Dermis blood vessel endothelial cell (primary cell): ENCODE measurements around the gene ZNF470. TPM values are rescaled to one million over a fixed set of nuclear protein-coding genes. Genes with fewer than 3 reads are reported as not detected.
A peak's percentile ranks its signal among the peaks of the same experiment; 100 is the strongest.

Experiments used
- DNase-seq: peaks from one replicate; pipeline ENCODE4 v3.0.0; 2010
- total RNA-seq: library from RNA; depleted of rRNA; stranded (reverse); fragments of >200 nt; gene quantifications from 2 replicates; pipeline ENCODE4 v1.2.3, GENCODE V29; 2014

Gene ZNF470
- total RNA-seq, 1 donor from 2014 or later = 4.1 TPM

DNA sequence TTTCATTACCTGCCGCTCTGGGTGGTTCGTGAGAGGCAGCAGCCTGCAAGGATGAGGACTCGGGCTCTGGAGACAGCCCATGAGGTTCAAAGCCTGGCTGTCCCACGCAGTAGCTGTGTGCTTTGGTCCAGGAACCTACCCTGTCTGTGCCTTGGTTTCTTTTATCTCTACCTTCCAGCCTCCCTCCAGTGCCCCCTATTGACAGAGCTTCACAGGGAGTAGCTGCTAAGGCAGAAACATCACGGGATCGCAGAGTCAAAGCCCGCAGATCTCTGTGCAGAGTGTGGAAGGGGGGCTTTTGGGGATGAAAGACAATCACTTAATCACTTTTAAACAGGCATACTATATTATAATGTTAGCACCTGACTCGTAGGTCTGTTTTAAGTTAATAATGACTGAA lies 44.0 kb downstream of the ZNF470 start:
- no peak for DNase-seq

- no peak for DNase-seq
These were observed 45.5 kb downstream of the ZNF470 start for GRCh38 chr19:56612737-56613136.

DNA sequence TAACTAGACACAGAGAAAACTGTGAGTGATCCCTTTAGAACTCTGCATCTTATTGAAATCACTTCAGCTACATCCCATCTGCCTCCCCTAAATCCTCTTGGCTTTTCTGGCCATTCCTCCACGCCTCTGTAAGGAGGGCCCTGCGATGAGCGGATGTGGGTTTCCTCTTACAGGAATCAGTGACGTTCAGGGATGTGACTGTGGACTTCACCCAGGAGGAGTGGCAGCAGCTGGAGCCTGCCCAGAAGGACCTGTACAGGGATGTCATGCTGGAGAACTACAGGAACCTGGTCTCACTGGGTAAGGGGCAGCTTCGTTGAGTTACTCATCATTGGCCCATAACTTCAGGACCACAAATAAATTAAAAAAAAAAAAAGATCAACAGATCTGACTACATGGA lies 46.4 kb downstream of the ZNF470 start:
- DNase-seq = peak; percentile 12

GRCh38 chr19:56617531-56617930 lies 50.3 kb downstream of the ZNF470 start:
- DNase-seq = no peak

GRCh38 chr19:56619121-56619520 lies 51.9 kb downstream of the ZNF470 start:
- no peak for DNase-seq

DNA sequence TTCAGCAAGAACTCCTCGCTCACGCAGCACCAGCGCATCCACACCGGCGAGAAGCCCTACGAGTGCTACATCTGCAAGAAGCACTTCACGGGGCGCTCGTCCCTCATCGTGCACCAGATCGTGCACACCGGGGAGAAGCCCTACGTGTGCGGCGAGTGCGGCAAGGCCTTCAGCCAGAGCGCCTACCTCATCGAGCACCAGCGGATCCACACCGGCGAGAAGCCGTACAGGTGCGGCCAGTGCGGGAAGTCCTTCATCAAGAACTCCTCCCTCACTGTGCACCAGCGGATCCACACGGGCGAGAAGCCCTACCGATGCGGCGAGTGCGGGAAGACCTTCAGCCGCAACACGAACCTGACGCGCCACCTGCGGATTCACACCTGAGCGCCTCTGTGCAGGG lies 55.1 kb downstream of the ZNF470 start:
- no peak for DNase-seq

DNA sequence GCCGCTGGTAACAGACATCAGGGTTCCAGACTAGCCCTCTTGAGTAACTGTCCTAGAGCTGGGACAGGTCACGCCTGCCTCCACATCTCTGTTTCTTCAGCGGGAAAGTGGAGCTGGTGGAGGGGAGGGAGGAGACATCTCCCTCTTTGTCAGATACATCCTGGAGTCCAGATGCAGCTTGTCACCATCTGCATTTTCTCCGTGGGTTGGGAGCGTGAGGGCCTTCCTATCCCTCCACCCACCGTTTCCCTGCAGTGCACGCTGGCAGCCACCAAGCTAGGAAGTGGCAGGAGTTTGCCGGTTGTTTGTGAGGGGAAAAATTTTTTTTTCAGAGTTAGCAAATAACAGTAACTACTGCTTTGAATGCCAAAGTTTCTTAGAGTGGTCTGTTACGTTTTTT lies 55.7 kb downstream of the ZNF470 start:
- no peak for DNase-seq

- DNase-seq = no peak
These were observed 58.4 kb downstream of the ZNF470 start for GRCh38 chr19:56625708-56626107.

GRCh38 chr19:56633021-56633420 lies 65.8 kb downstream of the ZNF470 start:
- DNase-seq = no peak

DNA sequence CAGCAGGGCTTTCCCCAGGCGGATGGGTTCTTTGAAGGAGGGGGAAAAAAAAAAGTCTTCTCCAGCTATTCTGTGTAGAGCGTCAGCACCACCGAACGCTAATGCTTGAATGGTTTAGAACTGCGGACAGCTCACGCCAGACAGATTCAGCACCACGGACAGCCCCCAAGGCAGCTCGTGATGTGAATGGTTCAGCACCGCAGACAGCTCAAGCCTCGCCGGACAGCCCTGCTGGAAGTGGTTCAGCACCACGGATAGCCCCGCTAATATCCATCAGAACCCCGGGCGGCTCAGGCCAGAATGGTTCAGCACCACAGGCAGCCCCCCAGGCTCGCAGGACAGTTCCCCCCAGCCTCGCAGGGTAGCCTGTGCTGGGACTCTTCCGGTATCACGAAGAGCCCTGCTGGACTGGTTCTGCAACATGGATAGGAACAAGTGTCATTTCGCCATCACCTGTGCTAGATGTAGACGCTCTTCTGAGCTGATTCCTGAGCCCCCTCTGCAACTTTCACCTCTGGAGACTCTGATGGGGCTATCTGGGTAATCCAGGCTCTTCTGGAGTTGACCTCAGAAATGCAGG lies 70.8 kb downstream of the ZNF470 start:
- DNase-seq = peak; percentile 87

Other genes starting within 250 kb of the ZNF470 start
- 2.2 and 2.5 TPM in 2 replicates for gene ZNF582, start 173.9 kb upstream of the ZNF470 start, total RNA-seq
- 4.0 and 6.6 TPM in 2 replicates for gene ZNF583, start 163.1 kb upstream of the ZNF470 start, total RNA-seq
- gene ZNF667, start 90.1 kb upstream of the ZNF470 start, total RNA-seq = 2.7 and 3.1 TPM in 2 replicates
- 2.4 and 3.2 TPM in 2 replicates for gene ZNF471, start 59.6 kb upstream of the ZNF470 start, total RNA-seq
- gene ZFP28, start 28.5 kb upstream of the ZNF470 start, total RNA-seq = 8.0 and 8.1 TPM in 2 replicates
- 14.7 and 19.1 TPM in 2 replicates for gene ZNF71, start 27.8 kb downstream of the ZNF470 start, total RNA-seq
- 0.17 and 0.33 TPM in 2 replicates for gene SMIM17, start 75.7 kb downstream of the ZNF470 start, total RNA-seq
- 0.65 and 0.68 TPM in 2 replicates for gene ZNF835, start 104.3 kb downstream of the ZNF470 start, total RNA-seq